Right atrium auricular region (tissue), 2 donors: Measurements from ENCODE around the gene CALN1. TPM values are rescaled to one million over a fixed set of nuclear protein-coding genes. Genes with fewer than 3 reads are reported as not detected.

ENCODE experiments used
- DNase-seq: peaks from one replicate; pipeline ENCODE4 v3.0.0-alpha.2; 2019; ENCODE audit warnings: low spot score
- H3K27ac ChIP-seq, 2 donors: fragments of 200-600 bp; sonication (generic); 1 replicate in 1 of 2; 2 replicates in 1 of 2; pipeline ENCODE4 v1.5.1; 2016 to 2019
- H3K27me3 ChIP-seq, 2 donors: fragments of 200-600 bp; sonication (generic); one replicate each; pipeline versions ENCODE4 v1.5.1 to v1.6.0; 2017 to 2019
- H3K36me3 ChIP-seq: fragments of 200-600 bp; sonication (generic); one replicate; pipeline ENCODE4 v1.5.1; 2016
- H3K4me1 ChIP-seq, 2 donors: fragments of 200-600 bp; sonication (generic); one replicate each; pipeline versions ENCODE4 v1.5.1 to v1.6.0; 2017 to 2019
- H3K4me3 ChIP-seq, 2 donors: fragments of 200-600 bp; sonication (generic); 1 replicate in 1 of 2; 2 replicates in 1 of 2; pipeline ENCODE4 v1.5.1; 2017 to 2019; ENCODE audit warnings: mild to moderate bottlenecking in 1 of 2, moderate library complexity in 1 of 2
- H3K9me3 ChIP-seq, 2 donors: fragments of 200-600 bp; sonication (generic); one replicate each; pipeline ENCODE4 v1.5.1; 2019
- total RNA-seq, 2 donors: library from RNA; depleted of rRNA; stranded (reverse); fragments of >200 nt; gene quantifications; one replicate each; pipeline ENCODE4 v1.1.0, GENCODE V29; 2016
- TF ChIP-seq, protein P1 (sequence below), 2 donors: fragments of 200-600 bp; sonication (generic); IDR thresholded peaks; one replicate each; pipeline ENCODE4 v1.5.1; 2019; ENCODE audit warnings: antibody characterized with exemption in 2 of 2

CALN1 gene
- total RNA-seq, 2 donors from 2014 or later, result not detected

- no peak for DNase-seq
- no peaks in the 10 kb centered on the region for H3K27me3 ChIP-seq
Observed at GRCh38 chr7:72286519-72286918, 125.6 kb downstream of the CALN1 start.

GRCh38 chr7:72283309-72283708, 128.8 kb downstream of the CALN1 start:
- peaks cover 0 to 7% of the 10 kb centered on the region in 2 donors for H3K9me3 ChIP-seq
- TF ChIP-seq, protein P1, sequence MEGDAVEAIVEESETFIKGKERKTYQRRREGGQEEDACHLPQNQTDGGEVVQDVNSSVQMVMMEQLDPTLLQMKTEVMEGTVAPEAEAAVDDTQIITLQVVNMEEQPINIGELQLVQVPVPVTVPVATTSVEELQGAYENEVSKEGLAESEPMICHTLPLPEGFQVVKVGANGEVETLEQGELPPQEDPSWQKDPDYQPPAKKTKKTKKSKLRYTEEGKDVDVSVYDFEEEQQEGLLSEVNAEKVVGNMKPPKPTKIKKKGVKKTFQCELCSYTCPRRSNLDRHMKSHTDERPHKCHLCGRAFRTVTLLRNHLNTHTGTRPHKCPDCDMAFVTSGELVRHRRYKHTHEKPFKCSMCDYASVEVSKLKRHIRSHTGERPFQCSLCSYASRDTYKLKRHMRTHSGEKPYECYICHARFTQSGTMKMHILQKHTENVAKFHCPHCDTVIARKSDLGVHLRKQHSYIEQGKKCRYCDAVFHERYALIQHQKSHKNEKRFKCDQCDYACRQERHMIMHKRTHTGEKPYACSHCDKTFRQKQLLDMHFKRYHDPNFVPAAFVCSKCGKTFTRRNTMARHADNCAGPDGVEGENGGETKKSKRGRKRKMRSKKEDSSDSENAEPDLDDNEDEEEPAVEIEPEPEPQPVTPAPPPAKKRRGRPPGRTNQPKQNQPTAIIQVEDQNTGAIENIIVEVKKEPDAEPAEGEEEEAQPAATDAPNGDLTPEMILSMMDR (IDR thresholded peaks at IDR 0.05), result no peak
- H3K4me1 ChIP-seq, result no peaks in the 10 kb centered on the region
- H3K36me3 ChIP-seq, result no peaks in the 10 kb centered on the region
- no peak for DNase-seq
- H3K27me3 ChIP-seq, result no peaks in the 10 kb centered on the region
- H3K27ac ChIP-seq, result no peak overlapping the region
- no peak overlapping the region for H3K4me3 ChIP-seq

More at GRCh38 chr7:72286519-72286918, 125.6 kb downstream of the CALN1 start:
- H3K4me1 ChIP-seq, result no peaks in the 10 kb centered on the region
- no peak overlapping the region for H3K27ac ChIP-seq
- TF ChIP-seq, protein P1 (IDR thresholded peaks at IDR 0.05), result no peak
- H3K9me3 ChIP-seq, result peaks cover 0 to 20% of the 10 kb centered on the region in 2 donors
- no peak overlapping the region for H3K4me3 ChIP-seq
- no peaks in the 10 kb centered on the region for H3K36me3 ChIP-seq

GRCh38 chr7:72281308-72281707, 130.8 kb downstream of the CALN1 start:
- Histone ChIP-seq H3K36me3 (no peaks in the 10 kb centered on the region), H3K9me3 (peaks cover 0 to 14% of the 10 kb centered on the region in 2 donors)
- TF ChIP-seq, protein P1 (IDR thresholded peaks at IDR 0.05), result no peak

GRCh38 chr7:72279203-72279602, 132.9 kb downstream of the CALN1 start:
- no peaks in the 10 kb centered on the region for H3K27me3 ChIP-seq
- TF ChIP-seq, protein P1 (IDR thresholded peaks at IDR 0.05), result no peak
- H3K4me1 ChIP-seq, result no peaks in the 10 kb centered on the region
- no peaks in the 10 kb centered on the region for H3K36me3 ChIP-seq
- no peak overlapping the region for H3K4me3 ChIP-seq
- no peak for DNase-seq
- peaks cover 0 to 10% of the 10 kb centered on the region in 2 donors for H3K9me3 ChIP-seq
- no peak overlapping the region for H3K27ac ChIP-seq

More at GRCh38 chr7:72281308-72281707, 130.8 kb downstream of the CALN1 start:
- Histone ChIP-seq H3K27me3 (no peaks in the 10 kb centered on the region), H3K4me3 (no peak overlapping the region), H3K4me1 (no peaks in the 10 kb centered on the region), H3K27ac (no peak overlapping the region)
- no peak for DNase-seq

DNA sequence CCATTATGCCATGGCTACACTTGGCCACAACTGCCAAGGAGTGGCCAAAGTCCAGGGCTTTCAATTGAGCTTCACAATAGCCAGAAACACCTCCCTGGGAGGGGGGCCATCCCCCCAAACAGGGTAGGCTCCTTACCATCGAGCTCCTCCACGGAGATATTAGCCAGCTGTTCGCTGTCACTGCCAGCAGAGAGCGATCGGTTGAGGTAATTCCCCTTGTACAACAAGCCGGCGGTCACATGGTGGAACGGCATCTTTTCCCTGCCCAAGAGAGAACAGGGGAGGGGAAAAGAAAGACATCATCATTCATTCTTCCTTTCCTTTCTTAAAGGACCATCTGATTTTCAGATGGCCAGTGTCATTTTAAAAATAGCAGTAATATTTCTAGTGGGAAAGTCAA, 133.6 kb downstream of the CALN1 start:
- Histone ChIP-seq H3K27me3 (no peaks in the 10 kb centered on the region), H3K36me3 (no peaks in the 10 kb centered on the region), H3K4me3 (no peak overlapping the region), H3K4me1 (no peaks in the 10 kb centered on the region), H3K9me3 (peaks cover 0 to 9% of the 10 kb centered on the region in 2 donors), H3K27ac (no peak overlapping the region)
- no peak for DNase-seq
- TF ChIP-seq, protein P1 (IDR thresholded peaks at IDR 0.05), result no peak
